AG09319 (cell line): Measurements from ENCODE around the gene HS6ST3.
"Not testable (repeated sequence)": the region's sequence is repeated elsewhere in the genome, so short reads cannot be mapped to it uniquely, and the experiment has no call there.

Source experiments
- DNase-seq: peaks from one replicate; pipeline ENCODE4 v3.0.0-alpha.2; 2010; ENCODE audit warnings: low read depth; ENCODE audit errors: extremely low read depth
- TF ChIP-seq, protein P1 (sequence below): IDR thresholded peaks from 2 replicates; pipeline ENCODE4 v1.5.1; 2011; ENCODE audit warnings: low read depth, mild to moderate bottlenecking, inconsistent platforms, low read length, moderate library complexity

HS6ST3 gene

DNA sequence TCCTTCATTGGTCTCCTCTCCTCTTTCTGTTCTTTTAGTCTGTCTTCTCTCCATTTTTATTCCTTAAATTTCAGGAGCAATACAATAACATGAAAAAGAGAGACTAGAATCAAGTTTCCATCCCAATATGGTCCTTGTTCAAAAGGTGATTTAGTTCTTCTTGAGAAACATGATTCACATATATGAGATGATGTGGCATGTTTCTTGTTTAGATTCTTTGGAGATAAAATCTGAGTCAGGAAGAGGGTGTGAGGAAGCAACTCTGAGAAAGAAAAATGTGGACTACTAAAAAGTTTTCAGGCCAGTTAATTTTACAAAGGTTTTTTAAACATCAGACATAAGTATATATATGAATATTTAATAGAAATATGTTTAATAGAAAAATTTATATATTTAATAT is 673.0 kb downstream of the HS6ST3 start:
- DNase-seq, result no peak
- TF ChIP-seq, protein P1, sequence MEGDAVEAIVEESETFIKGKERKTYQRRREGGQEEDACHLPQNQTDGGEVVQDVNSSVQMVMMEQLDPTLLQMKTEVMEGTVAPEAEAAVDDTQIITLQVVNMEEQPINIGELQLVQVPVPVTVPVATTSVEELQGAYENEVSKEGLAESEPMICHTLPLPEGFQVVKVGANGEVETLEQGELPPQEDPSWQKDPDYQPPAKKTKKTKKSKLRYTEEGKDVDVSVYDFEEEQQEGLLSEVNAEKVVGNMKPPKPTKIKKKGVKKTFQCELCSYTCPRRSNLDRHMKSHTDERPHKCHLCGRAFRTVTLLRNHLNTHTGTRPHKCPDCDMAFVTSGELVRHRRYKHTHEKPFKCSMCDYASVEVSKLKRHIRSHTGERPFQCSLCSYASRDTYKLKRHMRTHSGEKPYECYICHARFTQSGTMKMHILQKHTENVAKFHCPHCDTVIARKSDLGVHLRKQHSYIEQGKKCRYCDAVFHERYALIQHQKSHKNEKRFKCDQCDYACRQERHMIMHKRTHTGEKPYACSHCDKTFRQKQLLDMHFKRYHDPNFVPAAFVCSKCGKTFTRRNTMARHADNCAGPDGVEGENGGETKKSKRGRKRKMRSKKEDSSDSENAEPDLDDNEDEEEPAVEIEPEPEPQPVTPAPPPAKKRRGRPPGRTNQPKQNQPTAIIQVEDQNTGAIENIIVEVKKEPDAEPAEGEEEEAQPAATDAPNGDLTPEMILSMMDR, result no peak

GRCh38 chr13:96766306-96766705 is 676.4 kb downstream of the HS6ST3 start:
- DNase-seq, result no peak
- TF ChIP-seq, protein P1, result no peak

DNA sequence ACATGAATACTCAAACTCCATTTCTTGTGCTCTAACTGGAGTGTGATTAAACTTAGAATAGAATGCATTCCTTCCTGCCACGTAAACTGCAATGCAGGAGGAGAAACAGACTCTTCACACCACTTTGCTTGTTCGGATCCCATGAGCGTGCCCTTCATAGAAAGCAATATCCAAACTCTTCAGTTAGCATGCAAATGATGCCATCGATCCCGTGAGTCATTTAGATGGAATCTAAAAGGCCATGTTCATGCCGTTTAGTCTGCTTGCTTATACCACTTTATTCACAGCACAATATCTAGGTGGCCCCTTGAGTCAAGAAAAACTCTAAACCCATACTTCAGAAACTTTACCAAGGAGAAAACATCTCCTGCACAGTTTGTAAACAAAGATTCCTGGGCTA is 678.6 kb downstream of the HS6ST3 start:
- TF ChIP-seq, protein P1, result no peak
- no peak for DNase-seq

DNA sequence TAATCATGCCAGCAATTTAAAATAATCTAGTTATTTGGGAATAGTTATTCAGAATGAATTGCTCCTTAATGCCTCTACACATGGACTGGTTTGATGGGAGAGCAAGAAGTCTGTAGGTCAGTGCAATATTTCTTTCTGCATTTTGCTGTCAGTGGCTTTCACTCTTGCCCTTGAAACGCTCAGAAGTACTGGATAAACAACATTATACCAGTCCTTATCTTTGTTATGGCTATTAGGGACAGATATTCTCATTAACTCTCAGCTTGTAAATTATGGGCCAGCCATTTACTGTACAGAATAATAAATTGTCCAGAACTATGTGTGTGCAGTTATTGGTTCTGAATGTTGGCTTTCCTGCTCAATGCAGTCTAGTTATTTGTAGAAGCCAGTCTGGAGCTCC is 680.0 kb downstream of the HS6ST3 start:
- no peak for DNase-seq
- TF ChIP-seq, protein P1, result no peak

- no peak for DNase-seq
- TF ChIP-seq, protein P1, result no peak
Measured at GRCh38 chr13:96771486-96772367, 681.8 kb downstream of the HS6ST3 start.

GRCh38 chr13:96772426-96772825 is 682.5 kb downstream of the HS6ST3 start:
- DNase-seq, result no peak
- TF ChIP-seq, protein P1, result no peak

GRCh38 chr13:96778302-96778701 is 688.4 kb downstream of the HS6ST3 start:
- DNase-seq, result not testable (repeated sequence)

DNA sequence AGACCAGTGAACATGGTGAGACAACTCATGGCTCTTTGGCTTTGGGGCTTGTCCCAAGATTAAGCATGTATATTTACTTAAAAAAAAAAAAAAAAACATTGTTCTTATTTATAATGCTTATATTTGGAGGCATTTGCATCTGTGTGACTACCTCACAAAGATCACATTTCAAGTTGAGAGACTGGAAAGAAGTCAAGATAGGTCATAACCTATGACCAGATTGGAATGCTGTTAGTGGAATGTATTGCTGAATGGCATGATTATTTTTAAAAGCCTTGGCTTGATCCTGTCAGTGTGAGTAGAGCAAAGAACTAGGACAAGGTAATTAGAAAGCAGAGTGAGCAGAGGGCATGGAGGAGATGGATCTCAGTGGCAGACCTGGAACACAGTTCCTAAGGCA is 689.8 kb downstream of the HS6ST3 start:
- no peak for DNase-seq
- TF ChIP-seq, protein P1, result no peak
